Islet precursor cell (in vitro differentiated cells): ENCODE data around the gene HES5.

Experiments
- DNase-seq: peaks from one replicate; pipeline ENCODE4 v3.0.0-alpha.2; 2018

Gene HES5

DNA sequence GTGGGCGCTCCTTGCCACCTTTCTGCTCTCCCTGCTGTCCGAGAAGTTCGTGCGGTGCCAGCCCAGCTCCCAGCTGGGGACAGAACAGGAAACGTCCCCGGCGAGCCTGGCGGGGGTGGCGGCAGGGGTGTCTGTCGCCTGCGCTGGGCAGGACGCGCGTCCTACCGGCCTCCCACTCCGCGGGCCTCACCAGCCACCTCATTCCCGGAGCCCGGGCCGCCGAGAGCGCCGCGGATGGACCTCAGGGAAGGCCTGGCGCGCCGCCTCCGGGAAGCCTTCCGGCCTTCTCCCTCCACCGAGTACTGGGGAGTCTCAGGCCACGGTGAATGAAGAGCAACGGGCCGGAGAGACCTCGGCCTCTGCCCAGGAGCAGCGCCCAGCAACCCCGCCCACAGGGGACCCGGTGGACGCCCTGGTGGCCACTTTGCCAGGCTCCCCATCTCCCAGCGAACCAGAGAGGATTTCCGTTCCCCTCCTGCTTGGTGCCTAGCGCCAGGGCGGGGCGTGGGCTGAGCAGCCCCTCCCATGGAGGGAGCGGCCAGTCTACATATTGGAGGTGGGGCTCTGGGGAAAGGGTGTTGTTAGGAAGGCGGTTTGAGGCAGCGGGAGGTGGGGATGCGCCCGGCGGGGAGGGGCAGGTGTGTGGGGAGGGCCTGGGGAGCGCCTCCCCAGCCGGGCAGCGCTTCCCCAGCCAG lies 16.6 kb upstream of the HES5 start:
- DNase-seq = peak; percentile 94

DNA sequence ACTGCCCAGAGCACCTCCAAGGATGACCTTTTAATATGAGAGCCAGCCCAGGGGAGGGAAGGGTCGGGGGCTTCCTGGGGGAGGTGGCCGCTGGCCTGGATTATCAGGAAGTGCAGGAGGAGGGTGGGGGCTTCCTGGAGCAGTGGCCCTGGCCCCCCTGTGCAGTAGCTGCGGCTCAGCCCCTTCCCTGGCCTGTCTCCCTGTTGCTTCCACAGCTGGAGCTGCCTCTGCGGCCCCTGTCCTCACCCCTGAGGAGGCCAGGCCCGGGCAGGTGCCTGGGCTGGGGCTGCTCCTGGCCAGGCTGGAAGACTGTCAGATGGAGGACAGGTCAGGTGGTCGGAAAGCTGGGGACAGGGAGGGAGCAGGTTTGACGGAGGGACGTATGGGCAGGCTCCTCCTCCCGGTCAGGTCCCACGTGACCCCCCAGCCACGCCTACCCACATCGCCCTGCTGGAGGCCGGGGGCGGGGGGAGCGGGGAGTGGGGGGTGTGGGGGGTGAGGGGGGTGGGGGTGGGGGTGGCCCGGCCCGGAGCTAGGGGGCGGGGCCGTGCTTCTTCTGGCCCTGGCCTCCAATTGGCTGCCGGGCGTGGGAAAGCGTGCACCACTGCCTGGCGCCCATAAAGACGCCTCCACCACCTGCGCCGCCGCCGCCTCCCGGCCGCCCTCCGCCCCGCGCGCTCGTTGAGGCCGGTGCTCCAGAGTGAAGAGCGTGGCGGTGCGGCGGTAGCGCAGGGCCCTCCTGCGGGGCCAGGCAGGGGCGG lies 15.9 kb upstream of the HES5 start:
- DNase-seq = peak; percentile 98

DNA sequence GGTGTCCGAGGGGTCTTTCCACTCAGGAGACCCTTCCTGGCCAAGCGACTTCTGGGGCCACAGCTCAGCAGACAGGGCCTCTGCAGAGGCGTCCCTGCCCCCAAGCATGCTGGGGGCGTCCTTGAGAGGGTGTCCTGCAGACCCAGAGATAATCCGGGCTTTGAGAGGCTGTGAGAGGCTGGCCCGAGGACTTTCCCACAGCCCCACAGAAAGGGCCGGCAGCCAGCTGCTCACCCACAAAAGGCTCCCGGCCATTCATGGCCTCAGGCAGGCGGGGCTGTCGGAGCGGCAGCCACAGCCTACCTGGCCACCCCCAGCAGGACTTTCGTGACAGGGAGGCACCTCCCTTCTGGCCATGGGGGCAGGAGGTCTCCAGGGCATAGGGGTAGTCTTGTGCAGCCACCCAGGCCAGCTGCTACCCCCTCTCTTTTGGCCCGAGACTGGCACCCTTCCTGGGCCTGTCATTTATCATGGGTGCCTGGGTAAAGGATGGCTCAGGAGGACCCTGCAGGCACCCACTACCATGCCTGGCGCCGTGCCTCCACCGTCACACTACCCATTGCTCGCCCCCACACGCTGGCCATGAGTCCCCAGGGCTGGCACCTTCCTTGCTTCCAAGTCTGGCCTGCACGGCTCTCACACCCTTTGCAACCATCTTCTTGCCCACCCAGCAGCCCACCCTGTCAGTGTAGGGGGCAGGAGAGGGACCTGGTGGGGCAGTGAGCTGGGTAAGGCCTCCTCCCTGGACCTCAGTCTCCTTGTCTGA lies 15.0 kb upstream of the HES5 start:
- no peak for DNase-seq

DNA sequence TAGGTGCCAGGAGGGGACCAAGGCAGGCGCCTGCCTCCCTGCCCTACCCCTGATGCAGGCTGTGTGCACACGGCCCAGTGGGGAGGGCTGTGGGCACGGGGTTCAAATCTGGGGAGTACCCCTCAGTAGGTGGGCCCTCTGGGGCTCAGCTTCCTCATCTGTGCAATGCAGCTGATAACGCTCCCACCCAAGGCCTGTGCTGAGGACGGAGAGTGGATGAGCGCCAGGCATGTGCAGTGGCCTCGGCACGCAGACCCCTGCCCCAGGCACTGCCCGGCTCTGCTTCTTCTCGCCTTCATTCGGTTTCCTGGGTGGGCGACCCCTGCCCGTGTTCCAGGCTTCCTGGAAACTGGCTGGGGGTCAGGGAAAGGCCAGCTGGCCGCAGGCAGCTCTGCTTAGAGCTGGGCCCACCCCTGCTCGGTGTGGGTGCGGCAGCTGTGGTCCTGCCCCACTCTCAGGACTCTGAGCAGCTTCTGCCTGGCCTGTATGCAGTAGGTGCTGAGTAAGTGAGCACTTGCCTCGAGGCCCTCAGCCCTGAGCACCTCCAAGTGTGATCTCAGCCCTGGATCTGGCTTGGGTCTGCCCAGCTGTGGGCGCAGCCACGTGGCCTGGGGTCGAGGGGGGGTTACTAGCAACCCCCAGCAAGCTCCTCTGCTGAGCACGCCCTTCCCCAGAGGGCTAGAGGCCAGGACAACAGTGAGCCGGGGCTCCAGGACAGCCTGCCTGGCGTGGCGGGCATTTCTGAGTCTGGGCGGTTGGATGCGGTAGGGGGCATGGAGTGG lies 14.2 kb upstream of the HES5 start:
- no peak for DNase-seq

DNA sequence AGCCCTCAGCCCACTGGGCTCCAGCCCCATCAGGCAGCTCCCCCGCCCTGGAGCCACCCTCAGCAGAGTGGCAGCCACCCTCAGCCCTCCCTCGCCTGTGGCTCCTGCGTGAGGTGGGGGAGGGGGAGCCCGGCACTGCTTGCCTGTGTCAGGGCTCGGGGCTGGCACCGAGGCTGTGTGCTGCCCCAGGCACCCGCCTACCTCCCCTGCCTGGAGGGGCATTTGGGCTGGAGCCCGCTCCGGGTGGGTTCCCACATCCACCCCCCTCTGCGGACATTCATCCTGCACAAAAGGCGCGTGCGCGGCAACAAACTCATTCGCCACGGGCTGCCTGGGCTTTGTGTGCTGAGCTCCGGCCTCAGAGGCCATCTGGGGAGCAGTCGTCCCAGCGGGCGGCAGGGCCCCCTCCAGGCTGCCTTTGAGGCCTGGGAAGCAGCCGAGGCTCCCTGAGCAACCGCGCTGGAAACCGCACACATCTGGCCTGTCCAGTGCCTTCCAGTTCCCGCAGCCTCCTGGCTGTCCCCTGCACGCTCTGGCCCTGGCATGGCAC lies 13.6 kb upstream of the HES5 start:
- peak; percentile 71 for DNase-seq

DNA sequence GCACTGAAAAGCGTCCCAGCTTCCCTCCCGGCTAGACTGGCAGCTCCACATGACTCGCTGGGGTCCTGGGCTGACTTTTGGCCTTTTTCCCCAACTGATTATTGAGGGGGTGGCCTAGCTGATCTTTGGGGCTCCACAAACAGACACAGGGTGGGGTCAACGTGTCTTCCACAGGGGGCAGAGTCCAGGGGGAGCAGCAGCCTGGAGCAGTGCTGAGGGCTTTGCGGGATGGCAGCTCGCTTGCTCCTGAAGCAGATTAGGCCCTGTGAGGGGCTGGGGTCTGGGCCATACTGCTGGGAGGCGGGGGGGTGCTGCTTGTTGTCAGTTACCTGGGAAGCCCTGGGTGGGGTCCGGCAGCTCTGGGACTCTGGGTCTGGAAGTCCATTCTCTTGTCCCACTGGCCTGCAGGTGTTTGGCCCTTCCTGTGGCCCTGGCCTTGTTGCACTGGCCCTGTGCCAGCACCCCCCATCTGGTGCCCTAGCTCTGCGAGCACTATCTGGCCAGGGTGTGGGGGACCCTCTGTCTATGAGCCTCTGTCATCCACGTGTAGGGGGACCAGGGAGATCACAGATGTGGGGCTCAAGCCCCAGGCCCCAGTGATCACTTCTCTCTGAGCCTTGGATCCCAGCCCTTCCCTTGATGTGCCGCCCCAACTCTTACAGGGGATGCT lies 12.3 kb upstream of the HES5 start:
- DNase-seq = no peak

DNA sequence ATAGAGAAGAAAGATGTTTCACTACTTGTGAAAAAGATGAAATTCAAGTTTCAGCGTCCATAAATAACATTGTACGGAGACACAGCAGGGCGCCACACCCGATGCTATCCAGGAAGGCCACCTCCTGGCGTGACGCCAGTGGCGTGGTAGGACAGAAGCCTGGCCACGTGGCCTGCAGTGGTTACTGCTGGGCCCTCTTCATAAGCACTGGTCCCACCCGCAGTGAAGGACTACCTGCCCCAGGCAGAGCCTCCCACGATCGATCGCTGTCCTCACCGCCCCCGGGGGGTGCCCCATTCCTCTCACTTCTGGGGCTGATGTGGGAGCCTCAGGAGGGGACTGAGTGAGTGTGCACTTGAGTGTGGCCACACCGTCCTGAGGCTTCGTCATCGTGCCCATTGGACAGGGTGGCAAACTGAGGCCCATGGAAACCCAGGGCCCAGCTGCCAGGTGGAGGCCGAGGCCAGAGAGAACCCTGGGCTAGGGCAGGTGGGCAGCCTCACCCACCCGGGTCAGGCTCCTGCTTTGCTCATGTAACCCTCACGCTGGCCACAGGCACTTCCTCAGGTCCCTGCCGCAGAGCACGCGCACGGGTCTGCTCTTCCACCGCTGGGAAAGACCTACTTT lies 11.7 kb upstream of the HES5 start:
- DNase-seq = no peak

DNA sequence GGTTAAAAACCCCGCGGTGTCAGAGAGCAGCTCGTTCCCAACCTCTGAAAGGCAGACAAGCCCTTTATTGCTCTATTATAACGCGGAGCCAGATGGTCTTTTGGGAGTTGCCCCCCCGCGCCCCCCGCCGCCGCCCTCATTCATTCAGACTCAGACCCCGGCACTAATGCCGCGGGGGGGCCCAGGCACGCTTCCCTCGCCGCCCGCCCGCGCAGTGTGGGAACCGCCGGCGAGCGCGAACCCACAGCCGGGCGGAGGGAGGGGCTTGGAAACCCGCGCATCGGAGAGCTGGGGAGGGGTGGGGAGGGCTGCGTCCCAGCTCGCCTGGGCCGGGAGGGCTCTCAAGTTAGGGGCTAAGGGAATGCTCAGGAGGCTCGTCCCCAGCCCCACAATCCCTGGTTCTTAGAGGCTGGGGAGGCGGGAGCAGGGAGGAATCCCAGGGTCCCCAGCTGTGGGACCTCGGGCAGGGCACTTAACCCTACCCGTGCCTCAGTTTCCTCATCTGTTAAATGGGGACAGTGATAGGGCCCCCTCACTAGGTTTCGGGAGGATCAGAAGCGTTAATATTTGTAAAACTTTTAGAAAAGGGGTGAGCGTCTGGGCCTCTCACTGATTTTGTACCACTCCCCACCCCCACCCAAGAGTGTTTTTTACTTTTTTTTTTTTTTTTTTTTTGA lies 10.9 kb upstream of the HES5 start:
- DNase-seq = no peak

DNA sequence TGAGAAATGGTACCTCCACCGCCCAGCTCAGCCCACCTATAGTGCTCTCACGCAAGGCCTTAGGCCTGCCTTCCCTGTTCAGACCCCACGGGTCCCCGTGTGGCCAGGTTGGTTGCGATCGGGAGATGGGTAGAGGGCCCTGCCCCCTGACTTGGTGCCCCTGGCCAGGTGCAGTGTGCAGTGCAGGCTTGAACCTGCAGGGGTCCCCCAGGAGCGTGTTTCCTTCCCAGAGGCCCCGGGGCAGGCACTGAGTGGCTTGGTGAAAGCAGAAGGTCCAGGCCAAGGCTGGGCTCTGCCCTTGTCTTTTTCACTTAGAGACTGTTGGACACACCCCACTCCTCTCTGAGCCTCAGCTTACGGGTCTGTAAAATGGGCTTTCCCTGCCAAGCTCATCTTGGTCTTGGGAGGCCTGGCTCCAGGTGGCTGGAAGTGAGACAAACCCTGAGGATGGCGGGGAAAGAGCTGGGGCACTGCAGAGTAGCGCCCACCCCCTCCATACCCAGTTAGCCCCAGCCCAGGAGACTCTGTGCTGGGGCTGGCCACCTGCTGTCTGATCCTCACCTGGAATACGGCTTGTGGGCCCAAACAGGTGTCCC lies 9.3 kb upstream of the HES5 start:
- peak; percentile 70 for DNase-seq

DNA sequence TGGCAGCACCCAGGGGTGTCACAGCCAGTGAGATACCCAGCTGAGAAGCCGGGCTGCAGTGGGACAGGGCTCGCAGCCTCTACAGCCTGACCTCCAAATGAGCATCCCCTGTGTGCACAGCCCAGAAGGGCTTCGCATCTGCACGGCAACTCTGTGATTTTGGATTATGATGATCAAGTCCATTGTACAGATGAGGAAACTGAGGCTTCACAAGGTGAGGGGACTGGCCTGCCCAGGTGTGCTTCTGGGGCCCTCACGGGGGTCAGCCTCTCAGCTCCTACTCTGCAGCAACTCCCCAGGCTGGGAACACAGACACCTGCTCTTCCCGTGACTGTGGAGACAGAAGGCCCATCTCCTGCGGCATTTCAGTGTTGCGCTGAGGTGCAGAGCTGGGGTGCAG lies 8.8 kb upstream of the HES5 start:
- DNase-seq = no peak

DNA sequence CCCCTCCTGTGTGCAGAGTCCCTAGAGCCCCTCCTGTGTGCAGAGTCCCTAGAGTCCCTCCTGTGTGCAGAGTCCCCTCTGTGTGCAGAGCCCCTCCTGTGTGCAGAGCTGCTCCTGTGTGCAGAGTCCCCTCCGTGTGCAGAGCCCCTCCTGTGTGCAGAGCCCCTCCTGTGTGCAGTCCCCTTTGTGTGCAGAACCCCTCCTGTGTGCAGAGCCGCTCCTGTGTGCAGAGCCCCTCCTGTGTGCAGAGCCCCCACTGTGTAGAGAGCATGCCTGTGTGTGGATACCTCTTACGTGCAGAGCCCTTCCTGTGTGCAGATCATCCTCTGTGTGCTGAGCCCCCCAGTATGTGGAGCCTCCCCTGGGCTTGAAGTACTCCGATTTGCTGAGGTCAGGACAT lies 8.3 kb upstream of the HES5 start:
- no peak for DNase-seq

DNA sequence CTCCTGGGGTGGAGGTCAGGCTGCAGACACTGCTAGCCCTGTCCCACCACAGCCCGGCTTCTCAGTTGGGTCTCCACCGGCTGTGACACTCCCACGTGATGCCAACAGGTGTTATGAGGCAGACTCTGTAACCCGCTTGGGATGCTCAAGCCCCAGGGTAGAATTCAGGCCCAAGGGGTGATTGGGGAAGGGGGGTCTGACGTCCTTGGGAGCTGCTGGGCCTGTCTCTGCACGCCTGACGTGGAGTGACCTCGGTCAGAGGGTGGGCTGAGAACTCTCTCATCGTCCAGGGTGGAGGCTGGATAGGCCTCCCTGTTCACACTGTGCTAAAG lies 7.7 kb upstream of the HES5 start:
- no peak for DNase-seq

DNA sequence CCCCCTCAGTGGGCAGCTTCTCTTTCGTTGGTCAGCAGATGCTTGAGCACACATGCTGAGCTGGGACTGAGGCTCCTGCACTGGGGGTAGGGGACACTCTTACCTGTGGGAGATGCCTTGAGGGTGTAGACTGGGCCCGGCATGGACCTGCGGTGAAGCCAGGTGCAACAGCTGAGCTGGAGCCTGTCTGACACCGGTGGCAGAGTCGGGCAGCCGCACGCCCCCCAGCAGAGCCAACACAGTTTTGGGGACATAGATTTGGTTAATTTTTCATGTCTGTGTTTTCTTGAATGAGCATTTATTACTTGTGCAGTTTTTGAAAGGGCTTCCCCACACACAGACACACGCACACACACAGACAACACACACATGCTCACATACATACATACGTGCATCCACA lies 5.9 kb upstream of the HES5 start:
- DNase-seq = no peak

DNA sequence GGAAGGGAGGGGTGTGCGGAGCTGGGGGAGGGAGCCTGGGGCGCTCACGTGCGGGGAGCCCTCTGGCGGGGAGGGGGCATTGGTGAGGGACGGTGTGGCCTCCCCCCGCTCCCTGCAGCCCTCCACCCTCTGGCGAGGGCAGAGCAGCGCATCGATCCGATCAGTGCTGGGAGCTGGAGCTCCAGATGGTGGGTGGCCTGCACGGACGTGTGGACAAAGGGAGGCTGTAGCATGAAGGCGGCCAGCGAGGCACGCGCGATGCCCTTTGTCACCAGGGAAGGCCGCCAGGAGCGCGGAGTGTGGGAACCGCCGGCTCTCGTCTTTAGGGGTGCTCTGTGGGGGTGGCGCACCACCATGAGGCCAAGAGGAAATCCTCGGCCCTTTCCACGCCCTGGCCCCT lies 5.4 kb upstream of the HES5 start:
- no peak for DNase-seq

DNA sequence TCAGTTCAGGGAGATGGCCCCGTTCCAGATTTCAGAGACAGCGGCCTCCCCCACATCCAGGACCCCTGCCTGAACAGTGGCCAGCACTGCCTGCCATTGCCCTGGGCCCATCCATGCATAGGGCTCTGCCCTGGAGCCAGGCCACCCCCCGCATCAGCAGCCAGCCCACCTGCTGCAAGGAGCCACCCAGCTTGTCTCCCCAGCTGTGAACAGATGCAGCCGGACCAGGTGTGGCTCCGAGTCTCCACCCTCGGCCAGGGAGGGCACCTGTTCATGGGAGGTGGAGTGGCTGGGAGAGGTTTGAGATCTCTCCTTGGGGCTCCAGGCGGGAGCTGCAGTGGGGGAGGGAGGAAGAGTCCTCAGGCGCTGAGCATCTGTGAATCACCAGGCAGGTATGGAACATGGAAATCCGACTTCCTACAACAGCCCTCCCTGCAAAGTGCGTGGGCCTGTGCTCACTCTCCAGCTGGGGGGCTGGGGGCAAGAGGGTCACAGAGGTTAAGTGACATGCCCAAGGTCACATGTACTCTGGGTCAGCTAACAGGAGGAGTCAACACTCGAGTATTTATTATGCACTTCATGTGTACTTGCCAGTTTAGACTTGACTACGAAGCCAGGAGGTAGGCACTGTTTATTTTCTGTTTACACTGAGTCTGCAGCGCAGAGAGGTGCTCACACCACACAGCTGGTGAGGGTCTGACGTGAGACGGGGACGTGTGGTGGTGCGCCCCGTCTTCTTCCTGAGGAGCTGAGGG lies 4.8 kb upstream of the HES5 start:
- DNase-seq = peak; percentile 92

DNA sequence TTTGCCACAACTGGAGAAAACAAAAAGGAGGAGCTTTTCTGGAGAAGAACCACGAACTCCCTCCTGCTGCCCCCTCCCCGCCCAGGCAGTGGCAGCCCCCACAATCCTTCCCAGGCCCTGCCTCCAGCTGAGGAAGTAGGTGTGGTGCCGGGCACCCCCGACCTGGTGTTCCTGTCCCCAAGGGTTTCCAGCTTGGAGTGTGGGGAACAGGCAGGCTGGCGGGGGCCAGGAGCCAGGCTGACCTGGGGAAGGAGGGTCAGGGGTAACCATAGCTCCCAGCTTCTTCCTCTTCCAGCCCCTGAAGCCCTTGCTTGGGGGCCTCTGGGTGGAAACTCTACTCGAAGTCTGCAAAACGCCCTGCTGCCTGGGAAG lies 4.2 kb upstream of the HES5 start:
- no peak for DNase-seq

DNA sequence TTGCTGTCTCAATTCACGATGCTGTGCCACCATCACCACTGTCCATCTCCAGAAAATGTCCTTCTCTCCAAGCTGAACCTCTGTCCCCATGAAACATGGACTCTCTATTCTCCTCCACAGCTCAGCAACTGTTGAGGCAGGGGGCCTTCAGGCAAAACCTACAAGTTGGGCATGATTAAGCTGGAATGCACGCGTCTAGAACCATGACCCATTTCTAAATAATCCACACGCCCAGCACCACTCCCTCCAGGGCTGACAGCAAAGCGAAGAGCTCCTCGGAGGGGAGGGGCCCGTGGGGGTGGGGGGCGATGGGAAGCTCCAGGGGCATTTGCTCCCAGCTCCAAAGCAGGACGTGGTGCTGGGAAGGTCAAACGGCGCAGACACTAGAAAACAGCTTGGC lies 3.3 kb upstream of the HES5 start:
- no peak for DNase-seq

DNA sequence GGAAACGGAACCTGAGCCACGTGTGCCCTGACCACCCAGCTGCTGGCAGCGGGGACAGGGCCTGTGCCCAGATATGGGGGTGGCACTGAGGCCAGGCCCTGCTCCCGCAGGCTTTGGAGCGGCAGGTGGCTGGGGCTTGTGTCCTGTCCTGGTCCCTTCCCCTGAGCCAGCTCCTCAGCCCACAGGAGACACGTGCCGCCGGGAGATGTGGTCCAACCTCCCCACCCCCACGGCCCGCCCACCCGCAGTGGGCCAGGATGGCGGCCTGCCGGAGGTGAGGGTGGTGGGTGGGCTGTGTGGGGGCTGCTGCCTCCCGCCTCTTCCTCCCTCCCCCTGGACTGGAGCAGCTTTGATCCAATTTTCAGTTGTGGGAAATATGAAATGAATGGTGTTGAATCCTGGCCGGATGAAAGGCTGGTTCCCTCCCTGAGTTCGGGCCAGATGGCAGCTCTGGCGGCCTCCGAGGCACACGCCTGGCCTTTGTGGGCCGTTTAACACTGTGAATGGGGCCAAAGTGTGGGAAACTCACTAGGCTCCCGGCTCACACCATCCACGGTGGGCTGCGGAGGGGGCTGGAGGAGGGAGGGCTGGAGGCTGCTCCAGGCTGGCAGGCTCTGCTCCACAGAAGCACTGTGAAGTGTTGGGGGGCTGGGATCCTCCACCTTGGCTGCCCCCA lies 2.6 kb upstream of the HES5 start:
- DNase-seq = no peak

DNA sequence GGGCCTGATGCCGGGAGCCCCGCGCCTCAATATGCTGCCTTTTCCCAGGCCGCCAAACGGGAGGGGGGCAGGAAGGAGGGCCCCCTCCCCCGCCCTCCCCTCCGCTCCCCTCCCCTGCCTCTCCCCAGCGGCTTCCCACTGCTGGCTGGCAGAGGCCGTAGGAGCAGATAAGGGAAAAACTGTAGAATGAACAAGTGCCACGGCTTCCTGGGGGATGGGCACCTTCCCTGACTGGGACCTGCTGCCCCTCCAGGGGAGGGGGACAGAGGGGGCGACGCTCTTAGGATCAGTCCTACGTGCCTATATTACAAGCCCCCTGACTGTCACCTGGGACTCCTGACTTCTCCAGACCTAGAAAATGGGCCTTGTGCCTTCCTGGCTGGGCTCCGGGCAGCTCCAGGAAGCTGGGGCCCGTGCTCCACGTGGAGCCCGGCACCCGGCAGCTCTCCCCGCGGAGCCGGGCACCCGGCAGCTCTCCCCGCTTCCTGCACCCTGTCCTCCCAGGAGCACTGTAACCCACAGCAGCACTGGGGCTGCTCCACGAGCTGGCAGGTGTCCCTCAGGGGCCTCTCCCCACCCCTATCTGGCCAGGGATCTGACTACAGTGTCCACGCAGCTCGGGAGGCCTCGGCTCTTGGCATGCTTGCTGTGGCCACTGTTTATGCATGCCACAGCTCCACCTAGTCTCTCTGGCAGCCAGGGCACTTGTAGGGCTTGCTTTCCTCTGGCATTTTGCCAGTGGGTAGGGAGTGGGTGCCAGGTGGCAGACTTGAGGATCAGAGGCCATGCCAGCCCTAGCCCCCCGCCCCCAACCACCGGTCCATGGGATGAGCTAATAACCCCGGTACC lies 674 bp upstream of the HES5 start:
- DNase-seq = no peak
